T-helper 9 cell (primary cell): ENCODE data around the gene C3orf52.

Source experiments
- DNase-seq: peaks from one replicate; pipeline ENCODE4 v3.0.0-alpha.2; 2020

The C3orf52 gene

DNA sequence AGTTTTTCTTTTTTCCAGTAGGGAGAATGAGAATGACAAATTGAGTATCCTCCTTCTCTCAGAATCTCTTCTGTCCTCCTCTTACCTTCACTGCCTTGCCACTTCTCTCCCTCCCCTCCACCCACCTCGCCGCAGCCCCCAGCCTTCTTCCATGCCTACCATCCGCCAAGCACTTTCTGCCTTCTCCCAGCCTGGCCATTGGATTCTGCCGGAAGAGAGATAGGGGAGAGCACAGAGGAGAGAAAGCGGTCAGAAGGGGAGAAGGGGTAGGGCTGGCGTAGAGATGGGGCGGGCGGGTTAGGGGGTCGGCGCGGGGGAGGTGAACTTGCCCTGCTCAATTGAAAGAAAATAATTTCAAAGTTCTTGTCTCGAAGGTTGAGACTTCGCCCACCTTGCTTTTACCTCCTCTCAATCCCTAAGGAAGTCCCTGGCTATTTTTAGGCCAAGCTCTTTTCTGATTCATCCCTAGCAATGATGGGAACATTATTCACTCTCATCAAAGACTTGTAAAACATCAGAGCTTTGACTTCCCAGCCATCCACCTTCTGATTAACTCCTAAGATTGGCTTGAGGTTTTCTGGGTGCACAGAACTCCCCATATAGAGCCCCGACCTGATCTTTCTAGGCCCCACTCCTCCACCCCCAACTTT, 811 bp downstream of the C3orf52 start:
- no peak for DNase-seq

- DNase-seq = no peak
These were observed 1.6 kb downstream of the C3orf52 start for GRCh38 chr3:112087746-112088145.

GRCh38 chr3:112088944-112089343, 2.8 kb downstream of the C3orf52 start:
- no peak for DNase-seq

DNA sequence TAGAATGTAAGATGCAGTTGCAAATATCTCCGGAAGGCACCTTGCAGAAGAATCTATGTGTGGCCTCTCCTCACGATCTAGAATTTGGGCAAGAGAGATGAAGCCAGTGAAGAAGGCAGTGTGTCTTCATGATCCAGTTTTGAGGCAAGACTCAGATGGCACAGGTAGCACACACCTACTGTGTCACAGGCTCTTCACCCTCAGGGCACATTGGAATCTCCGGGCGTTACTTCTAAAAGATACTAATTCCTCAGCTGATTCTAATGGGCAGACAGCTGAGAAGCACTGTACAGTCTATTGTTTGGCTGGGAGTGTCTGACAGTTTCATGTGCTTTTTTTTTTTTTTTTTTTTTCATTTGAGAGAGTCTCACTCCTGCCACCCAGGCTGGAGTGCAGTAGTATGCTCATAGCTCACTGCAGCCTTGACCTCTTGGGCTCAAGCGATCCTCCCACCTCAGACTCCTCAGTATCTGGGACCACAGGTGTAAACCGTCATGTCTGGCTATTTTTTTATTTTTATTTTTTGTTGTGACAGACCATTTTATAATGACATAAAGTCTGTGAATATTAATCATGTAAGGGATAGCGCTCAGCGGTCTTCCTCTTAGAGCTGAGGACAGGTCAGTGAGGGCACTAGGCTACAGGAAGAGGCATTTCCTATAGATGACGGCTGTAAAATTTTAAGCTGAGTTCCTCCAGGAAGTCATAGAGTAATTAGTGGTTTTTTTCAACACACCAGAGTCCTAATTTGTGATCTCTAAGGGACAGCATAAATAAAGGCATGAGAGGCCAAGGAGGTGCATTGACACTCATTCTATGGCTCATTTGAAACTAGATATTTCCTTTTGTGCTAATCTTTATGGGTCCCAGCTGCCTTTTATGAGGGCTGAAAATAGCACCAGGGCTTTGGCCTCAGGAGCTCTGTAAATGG, 4.0 kb downstream of the C3orf52 start:
- DNase-seq = no peak

DNA sequence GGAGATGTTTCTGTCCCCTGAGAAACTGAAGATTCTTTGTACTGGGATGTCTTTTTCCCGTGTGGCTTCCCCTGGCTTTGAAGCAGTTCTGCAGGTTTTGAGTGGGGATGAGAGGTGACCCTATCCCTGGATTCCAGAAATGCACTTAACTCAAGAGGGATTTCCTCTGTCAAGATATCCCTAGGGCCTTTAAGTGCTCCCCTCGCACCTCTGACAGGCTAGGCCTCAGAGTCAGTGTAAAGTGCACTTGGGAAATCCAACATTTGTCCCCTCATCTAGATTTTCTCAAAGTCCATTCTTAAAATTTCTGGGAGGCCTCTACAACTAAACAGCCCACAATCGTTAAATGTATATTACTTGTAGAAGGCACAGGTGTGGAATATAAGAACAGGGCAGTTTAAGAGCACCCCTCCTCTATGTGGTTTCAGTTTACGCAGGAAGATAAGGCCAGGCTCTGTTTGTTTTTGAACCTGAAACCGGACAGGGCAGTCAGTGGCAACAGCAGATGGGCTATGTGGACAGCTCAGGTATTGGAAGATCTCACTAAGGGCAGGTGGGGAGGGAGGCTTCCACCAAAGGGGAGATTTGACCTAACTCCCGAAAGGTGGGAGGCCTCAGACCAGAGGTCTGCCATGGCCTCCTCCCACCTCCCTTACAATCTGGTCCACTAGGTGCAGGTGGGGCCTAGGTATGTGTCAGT, 4.8 kb downstream of the C3orf52 start:
- DNase-seq = no peak

DNA sequence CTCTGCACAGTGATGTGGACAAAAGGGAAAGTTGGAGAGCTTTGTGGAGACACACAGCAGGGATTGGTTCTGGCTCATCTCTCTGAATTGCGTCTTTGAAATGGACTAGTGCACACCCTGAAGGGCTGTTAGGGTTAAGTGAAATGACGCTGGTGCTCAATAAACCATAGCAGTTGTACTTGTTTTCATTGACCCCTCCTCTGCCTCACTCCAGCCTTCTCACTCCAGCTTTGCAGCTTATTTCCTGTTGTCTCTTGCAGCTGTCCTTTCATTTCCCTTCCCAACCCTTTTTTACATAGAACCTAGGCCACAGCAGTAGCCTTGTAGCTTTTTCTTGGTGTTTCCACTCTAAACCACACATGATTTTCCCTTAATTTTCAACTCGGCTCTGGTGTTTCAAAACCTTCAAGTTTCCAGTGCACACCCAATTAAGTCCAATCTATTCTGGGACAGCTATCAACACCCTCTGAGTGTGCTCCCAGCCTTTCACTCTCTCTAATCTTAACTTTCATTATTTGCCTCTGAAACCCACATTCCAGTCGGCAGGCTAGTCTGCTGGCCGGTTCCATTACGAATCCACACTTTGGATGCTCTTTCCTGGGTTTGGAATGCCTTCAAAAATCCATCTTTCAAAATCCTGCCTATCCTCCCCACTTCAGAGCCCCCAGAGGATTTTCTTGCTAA, 6.4 kb downstream of the C3orf52 start:
- DNase-seq = no peak

DNA sequence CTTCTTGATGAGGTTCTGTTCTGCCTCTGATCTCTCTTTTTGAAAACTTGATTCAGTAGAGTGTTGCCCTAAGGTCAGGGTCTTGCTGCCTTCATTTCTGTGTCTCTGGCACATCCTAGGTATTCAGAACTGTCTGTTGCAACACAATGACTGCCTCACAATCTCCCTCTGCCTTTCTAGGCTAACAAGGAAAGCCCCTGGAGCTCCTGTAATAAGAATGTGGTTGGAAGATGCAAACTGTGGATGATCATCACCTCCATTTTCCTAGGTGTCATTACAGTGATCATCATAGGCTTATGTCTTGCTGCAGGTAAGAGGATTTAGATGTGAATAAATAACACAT, 7.0 kb downstream of the C3orf52 start:
- no peak for DNase-seq

- no peak for DNase-seq
These were observed 9.5 kb downstream of the C3orf52 start for GRCh38 chr3:112095731-112096130.

- no peak for DNase-seq
These were observed 10.0 kb downstream of the C3orf52 start for GRCh38 chr3:112096176-112096575.

DNA sequence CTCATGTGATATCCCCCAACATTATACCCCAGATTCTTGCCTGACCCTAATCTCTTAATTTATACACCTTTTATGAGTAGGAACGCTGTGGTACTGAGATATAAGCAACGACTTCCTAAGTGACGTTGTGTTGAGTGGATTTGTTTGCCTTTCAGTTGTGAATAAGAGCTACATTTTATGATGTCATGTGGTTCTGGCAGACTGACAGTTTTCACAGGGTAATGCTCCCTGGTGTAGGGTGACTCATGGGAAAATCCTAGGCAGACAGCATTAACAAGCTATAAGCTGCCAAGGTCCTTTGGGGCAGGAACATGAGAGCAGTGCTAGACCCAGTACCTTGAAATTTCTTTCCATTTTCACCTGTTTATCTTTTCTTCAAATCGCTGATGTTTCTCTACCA, 11.2 kb downstream of the C3orf52 start:
- no peak for DNase-seq

DNA sequence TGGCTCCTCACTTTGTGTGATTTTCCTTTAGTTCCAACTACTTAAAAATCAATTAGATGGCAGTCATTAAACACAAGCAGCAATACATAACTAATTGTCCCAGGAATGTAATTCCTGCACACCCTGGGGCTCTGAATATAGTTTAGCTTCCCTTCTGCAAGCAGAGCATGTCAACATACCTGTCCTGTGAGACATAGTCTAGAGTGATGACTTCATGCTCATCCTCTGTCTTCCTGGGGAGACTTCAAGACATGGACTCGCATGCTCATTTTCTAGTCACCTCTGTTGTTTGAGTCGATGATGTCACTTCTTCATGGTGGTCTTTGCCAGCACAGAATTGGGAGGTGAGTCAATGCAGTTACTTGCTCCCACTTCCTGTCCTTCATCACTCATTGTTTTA, 15.7 kb downstream of the C3orf52 start:
- DNase-seq = no peak

- no peak for DNase-seq
These were observed 18.6 kb downstream of the C3orf52 start for GRCh38 chr3:112104774-112105173.

DNA sequence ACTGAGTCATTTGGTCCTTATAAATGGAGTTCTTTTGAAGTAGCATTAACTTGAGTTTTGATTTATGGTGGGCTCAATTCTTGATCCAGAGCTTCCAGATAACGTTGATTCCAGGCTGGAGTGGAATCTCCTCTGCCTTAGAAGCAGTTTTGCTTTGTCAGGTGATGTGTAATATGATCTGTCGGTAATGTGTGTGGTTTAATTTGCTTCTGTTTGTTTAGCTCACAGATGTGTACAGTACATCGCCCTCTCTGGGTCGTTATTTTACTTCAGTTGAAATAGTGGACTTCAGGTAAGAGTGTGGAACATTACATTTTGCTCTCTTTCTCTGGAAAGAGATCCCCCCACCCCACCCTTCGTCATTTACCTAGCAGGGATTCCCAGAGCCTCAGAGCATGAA, 23.1 kb downstream of the C3orf52 start:
- DNase-seq = no peak

DNA sequence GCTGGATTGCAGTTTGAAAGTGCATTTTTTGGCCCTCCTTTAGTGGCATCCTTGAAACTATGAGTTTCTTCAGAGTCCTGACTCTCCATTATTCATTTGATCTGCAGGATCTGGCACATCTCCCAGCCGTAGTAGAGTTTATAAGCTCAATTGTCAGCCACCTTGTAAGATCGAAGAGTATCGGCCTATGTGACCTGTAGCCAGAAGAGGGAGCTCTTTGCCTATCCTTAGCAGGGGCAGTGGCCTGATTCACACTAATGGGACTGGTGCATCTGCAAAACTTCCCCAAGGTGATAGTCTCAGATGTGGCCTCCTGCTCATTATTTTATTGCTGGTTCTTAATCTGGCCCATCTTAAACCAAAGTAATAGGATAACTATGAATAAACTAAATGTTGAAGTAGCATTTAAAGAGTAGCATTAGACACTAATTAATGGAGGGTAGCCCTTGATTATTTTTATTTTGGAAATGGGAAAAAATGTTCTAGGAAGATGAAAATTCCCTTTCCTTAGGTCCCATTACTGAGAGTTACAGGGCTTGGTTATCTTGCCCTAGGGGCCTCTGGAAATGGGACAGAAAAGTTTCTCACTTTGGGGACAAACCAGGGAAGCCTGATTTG, 25.7 kb downstream of the C3orf52 start:
- DNase-seq = peak; percentile 24

- no peak for DNase-seq
These were observed 28.5 kb downstream of the C3orf52 start for GRCh38 chr3:112114576-112115160.

- no peak for DNase-seq
These were observed 29.1 kb downstream of the C3orf52 start for GRCh38 chr3:112115161-112115739.

DNA sequence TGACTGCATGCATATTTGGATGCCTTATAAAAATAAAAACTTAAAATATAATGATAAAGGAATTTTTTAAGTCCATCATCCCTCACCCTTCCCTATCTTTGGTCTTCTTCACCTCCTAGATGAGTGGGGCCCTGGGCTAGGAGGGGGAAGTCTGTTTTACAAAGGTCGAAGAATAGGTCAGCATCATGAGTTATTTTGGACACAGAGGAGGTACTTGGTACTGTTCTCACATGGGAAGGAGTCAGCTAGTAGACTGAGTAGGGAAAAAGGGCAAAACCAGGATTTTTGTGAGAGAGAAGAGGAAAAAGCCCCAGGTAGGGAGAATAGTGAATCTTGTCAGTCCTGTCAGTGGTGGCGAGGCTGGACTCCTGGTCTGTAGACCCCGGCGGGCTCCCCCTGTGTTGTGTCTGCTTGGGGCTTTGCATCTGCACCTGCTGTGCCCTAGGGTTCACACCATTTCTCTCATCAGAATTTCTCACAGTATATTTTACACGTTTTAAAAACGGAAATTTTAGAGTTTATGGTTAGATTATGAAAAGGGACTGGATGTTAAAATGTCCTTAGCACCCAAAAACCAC, 29.7 kb downstream of the C3orf52 start:
- no peak for DNase-seq

- DNase-seq = no peak
These were observed 30.6 kb downstream of the C3orf52 start for GRCh38 chr3:112116748-112117186.

- no peak for DNase-seq
These were observed 31.2 kb downstream of the C3orf52 start for GRCh38 chr3:112117415-112117814.

DNA sequence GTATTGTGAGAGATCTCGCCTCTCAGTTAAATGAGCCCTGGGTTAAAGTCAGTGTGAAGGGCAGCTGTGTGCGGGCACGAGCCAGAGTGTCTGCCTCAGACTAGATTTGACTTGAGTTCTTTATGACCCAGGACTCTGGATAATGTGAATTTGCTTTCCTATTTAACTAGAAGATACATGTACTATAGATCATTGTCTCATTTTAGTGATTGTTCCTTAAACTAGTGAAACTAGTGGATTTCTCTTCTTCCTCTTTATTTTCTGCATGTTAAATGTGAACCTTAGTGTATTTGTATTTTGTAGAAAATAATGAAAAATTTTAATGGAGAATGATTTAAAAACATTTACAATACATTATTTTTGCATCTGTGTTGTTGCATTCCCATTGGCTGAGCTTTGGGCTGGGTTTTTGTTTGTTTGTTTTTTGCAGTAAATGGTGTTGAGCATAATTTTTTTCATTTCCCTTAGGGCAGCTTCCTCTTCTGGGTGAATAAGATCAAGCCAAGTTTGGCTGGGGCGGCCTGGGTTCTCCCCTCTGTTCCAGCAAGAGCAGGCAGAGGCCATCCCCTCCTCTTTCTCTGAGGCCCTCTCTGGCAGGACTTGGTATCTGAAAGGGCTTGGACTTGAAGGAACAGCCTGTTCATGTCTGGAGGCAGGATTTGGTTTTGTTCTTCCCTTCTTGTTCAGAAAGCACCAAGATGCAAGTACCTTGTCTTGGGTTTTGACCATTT, 31.8 kb downstream of the C3orf52 start:
- no peak for DNase-seq
